Muscle of back (tissue), 13 donors: ENCODE data around the gene OR8K1. TPM values are rescaled to one million over a fixed set of nuclear protein-coding genes. Genes with fewer than 3 reads are reported as not detected.

ENCODE experiments used
- DNase-seq, 3 donors: peaks; one replicate each; pipeline versions ENCODE4 v3.0.0 to v3.0.0-alpha.2; 2013
- long read RNA-seq, 9 donors: transcript quantifications; one replicate each; lab custom pipeline, GENCODE V29; 2026
- polyA plus RNA-seq, 10 donors: library from polyadenylated mRNA; unstranded; fragments of 120-200 nt; gene quantifications; one replicate each; pipeline ENCODE4 v1.2.1, GENCODE V29; 2013; ENCODE audit not compliant: insufficient read length in 10 of 10

OR8K1 gene
- polyA plus RNA-seq = not detected
- long read RNA-seq, donor 1 = 0 reads
- long read RNA-seq, donor 2 = 0 reads
- long read RNA-seq, donor 3 = 0 reads
- long read RNA-seq, donor 4 = 0 reads
- long read RNA-seq, donor 5 = 0 reads
- long read RNA-seq, donor 6 = 0 reads
- long read RNA-seq, donor 7 = 0 reads
- long read RNA-seq, donor 8 = 0 reads
- long read RNA-seq, donor 9 = 0 reads

DNA sequence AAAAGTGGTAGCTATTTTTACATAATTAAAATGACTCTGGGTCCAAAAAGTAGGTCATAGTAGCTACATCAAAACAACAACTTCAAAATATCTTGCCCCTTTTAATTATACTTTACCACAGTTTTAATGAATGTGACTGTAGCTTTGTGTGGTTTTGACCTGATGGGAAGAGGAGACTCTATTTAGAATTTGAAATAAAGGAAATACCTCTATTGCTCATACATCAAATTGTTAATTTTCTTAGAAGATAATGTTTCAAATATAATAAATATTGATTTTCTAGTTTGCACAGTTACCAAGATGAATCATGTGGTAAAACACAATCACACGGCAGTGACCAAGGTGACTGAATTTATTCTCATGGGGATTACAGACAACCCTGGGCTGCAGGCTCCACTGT, at the start of gene OR8K1:
Gene OR8K1 (plus strand): TSS at position 301 of the 400 bp plus-strand sequence. CDS start 0 bp downstream, at position 301.
- DNase-seq = no peak

DNA sequence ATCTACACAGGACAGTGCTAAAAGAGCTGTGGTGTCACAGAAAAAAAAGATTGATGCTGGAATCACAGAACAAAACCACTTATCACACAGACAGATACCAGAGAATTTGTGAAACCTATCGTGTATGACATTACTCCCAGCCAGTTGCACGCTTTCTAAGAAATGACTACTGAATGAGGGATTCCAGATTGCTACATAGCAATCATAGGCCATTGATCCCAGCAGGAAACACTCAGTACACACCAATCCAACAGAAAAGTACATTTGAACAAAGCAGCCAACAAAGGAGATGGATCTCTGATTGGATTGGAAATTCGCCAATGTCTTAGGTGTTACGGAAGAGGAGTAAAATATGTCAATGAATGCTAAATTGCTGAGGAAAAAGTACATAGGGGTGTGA, 48.9 kb upstream of the OR8K1 start:
- DNase-seq = no peak

DNA sequence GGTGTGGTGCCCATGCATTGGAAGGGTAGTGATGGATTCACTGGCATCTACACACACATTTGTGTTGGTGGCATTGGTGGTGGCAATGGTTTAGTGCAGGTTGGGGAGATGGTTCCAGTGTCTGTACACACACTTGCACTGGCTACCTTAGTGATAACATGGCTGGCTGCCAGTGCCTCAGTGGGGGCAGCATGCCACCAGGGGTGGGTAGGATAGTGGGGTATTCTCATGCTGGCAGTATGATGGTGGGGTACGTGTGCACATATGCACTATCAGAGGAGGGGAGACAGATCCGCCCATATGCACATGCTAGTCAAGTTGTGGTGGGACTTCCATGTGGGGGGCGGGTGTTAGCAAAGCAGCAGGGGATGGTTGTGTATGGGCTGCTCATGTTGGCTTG, 38.0 kb upstream of the OR8K1 start:
- no peak for DNase-seq

DNA sequence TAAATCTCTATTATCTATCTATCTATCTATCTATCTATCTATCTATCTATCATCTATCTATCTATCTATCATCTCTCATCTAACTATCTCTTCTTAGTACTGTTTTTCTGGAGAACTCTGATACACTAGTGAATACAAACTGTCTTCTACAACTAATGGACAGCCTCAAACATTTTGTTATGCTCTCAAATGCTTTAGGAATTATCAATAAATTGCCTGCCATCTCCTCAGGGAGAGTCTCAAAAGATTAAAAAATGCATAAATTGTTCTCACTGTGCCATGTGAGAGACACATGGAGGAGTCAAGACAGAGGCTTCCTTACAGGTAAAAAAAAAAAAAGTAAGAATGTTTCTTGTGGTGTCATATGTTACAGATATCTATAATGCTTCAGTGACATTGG, 31.0 kb upstream of the OR8K1 start, which contains the start of gene OR8K3:
Gene OR8K3 (plus strand): TSS at position 301 of the 400 bp plus-strand sequence. CDS start 3,163 bp downstream, outside the sequence.
- no peak for DNase-seq

DNA sequence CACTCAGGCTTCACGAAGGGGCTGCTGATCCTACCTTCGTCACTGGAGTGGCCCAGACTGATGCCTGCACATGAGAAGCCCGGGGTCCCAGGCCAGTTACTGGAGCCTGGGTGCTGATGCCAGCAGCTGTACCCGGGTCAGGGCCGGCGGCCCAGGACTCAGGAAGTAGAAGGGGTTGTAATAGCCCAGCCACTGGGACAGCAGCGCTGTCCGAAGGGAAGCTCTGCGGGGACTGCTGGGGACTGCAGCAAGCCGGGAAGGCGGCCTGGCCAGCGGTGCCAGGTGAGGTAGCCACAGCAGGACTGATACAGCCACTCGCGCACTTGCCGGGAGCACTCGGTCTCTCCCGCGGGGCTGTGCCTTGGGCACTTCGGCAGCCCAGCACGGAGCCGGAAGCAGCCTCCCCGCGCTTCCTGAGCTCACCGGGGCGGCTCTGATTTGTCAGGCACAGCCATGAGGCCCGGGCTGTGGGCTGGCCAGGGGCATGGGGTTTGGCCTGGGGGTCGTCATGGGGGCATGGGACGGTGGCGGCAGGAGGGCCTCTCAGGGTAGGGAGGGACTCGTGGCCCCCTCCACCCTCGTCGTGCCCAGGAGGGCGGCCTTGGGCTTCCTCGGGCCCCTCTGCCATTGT, 13.9 kb upstream of the OR8K1 start:
- DNase-seq = no peak

DNA sequence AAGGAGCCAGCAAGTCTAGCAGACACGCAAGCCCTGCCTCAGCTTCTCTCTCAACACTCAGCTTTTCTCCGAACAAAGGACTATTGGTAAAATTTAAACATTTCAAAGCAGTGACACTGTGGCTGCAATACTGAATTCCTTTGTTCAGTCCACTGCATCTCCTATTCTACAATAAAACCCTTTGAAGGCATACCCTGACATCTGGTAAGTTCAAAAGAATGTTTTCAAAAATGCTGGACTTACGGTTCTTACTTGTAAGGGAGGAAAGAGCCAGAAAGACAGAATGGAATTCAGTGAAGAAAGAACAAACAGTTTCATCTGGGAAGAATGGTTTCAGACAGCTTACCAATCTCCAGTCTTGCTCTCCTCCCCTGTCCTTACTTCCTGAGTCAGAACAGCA, 12.7 kb upstream of the OR8K1 start:
- no peak for DNase-seq

DNA sequence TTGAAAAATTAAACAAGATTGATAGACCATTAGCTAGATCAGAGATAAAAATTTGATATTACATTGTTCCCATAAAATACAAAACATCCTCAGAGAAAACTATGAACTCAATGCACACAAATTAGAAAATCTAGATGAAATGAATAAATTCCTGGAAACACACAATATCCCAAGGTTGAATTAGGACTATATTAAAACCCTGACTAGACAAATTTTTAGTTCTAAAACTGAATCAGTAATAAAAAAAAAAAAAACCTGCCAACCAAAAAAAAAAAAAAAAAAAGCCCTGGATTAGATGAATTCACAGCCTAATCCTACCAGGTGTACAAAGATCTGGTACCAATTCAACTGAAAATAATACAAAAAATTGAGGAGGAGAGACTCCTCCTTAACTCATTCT, 5.5 kb upstream of the OR8K1 start:
- no peak for DNase-seq

DNA sequence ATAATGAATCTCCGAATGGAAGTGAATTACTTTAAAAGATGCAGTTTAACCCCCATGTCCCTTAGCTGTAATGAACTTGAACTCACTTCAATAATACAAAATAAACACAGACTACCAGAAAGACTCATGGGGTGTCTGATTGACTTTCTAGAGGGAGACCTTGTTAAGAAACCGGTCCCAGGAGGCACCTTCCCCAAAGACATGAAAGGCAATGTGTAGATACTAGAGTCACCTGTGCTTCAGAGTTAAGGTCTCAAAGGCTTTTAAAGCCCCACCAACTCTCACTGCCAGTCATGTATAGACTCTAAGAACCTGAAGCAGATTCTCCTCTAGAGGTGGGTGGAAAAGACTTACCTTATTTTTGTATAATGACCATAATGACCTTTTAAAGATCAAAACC, 8.2 kb downstream of the OR8K1 start, which contains the start of gene OR8J1:
Gene OR8J1 (plus strand): TSS at position 301 of the 400 bp plus-strand sequence. CDS start 5,956 bp downstream, outside the sequence.
- DNase-seq = no peak

DNA sequence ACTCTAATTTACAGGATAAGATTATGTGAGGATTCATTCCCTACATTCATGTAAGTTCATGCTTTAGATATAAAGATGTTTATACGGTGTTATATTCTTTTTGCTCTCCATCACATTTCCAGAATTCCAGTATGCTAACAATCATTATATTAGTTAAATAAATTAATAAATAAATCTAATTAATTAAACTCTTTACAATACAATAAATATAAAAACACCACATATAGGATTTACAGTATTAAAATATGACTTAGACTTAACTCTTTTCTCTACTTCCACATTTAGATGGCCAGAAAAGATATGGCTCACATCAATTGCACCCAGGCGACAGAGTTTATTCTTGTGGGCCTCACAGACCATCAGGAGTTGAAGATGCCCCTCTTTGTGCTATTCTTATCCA, 29.5 kb downstream of the OR8K1 start, which contains the start of gene OR8U1:
Gene OR8U1 (plus strand): TSS at position 301 of the 400 bp plus-strand sequence. CDS start 0 bp downstream, at position 301.
- DNase-seq = no peak

DNA sequence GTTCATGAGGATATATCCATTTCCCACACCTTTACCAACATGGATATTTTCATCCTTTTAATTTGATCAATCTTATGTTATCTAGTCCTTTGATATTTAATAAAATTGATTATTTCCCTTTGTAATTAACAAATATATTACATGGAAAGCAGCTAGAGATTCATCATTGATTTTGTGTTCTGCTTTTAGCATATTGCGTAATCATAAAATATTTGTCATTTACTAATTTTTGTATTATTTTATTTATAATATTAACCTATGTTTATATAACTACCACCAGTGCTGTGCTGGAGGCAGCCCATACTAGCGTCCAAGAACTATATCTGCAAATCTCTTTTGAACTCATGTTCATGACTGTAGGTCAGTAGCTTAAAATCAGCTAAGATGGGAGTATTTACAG, 34.3 kb downstream of the OR8K1 start:
- no peak for DNase-seq

DNA sequence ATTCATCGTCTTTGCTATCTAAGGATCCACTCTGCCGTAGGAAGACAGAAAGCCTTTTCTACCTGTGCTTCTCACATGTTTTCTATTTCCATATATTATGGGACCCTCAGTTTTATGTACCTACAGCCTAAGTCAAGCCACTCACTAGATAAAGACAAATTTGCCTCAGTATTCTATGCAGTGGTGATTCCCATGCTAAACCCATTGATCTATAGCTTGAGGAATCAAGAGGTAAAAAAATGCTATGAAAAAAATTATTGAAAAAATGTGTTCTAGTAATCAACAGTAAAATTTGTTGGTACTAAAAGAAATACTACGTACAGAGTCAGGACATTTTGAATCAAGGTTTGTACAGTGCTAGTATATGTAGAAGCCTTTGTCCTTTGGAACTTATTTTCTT, 48.5 kb downstream of the OR8K1 start:
- no peak for DNase-seq

DNA sequence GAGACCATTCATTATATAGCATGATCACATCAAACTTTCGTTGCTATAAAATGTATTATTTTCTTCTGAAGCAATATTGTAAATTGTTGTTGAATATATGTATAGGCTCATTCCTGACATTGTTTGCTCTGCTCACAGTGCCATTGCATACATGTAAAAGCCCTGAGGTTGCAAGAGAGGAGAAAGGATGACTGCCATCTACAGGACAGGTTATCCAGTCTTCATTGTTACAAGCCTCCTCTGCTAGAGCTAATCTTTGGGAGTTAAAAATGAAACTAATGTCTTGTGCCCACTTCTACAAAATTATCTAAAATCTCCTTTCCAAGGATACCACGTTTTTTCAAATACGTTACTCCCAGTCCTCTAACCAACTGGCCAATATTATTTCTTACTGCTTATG, 50.2 kb downstream of the OR8K1 start:
- DNase-seq = no peak

Other genes with a start within 250 kb of the OR8K1 start
- gene OR8H2, start 242.4 kb upstream of the OR8K1 start, polyA plus RNA-seq = under 1 TPM in 3 of 10 donors, not detected in 7; 0.05 to 0.07 (median 0.05) TPM
- gene OR8H3, start 223.7 kb upstream of the OR8K1 start, polyA plus RNA-seq = not detected
- gene OR8J3, start 205.8 kb upstream of the OR8K1 start, polyA plus RNA-seq = not detected
- gene OR8K5, start 185.7 kb upstream of the OR8K1 start, polyA plus RNA-seq = not detected
- gene OR5J2, start 169.4 kb upstream of the OR8K1 start, polyA plus RNA-seq = not detected
- gene OR5T2, start 111.8 kb upstream of the OR8K1 start, polyA plus RNA-seq = not detected
- not detected for gene OR5T3, start 93.8 kb upstream of the OR8K1 start, polyA plus RNA-seq
- not detected for gene OR5T1, start 71.9 kb upstream of the OR8K1 start, polyA plus RNA-seq
- not detected for gene OR8H1, start 53.8 kb upstream of the OR8K1 start, polyA plus RNA-seq
- not detected for gene OR8K3, start 30.9 kb upstream of the OR8K1 start, polyA plus RNA-seq
- gene OR8J1, start 8.3 kb downstream of the OR8K1 start, polyA plus RNA-seq = not detected
- not detected for gene OR8U1, start 29.6 kb downstream of the OR8K1 start, polyA plus RNA-seq
- gene OR5AL1, start 66.7 kb downstream of the OR8K1 start, polyA plus RNA-seq = not detected
- gene OR5M3, start 127.3 kb downstream of the OR8K1 start, polyA plus RNA-seq = not detected
- not detected for gene OR5M8, start 145.3 kb downstream of the OR8K1 start, polyA plus RNA-seq
- gene OR5M11, start 197.2 kb downstream of the OR8K1 start, polyA plus RNA-seq = not detected
- not detected for gene OR5M10, start 231.7 kb downstream of the OR8K1 start, polyA plus RNA-seq